ENCODE measurements around the gene PCDH8.

The PCDH8 gene

GRCh38 chr13:52848455-52849195, at the start of gene PCDH8:
PCDH8 (minus strand) TSS chr13:52848640; CDS start chr13:52848436, 204 bp downstream.
- Histone ChIP-seq H3K27ac (no peak within 1 kb of the TSS), H3K4me3 (peak within 1 kb of the TSS; percentile 20)
- no peak for DNase-seq (ENCODE audit: low spot score)
- no peak for TF ChIP-seq CTCF (IDR thresholded peaks at IDR 0.05)

GRCh38 chr13:52896827-52897659, 48.6 kb upstream of the PCDH8 start:
- DNase-seq (ENCODE audit: low spot score): no peak
- no peak overlapping the region for H3K27ac ChIP-seq
- no peak for TF ChIP-seq CTCF (IDR thresholded peaks at IDR 0.05)
- no peak overlapping the region for H3K4me3 ChIP-seq

GRCh38 chr13:52894413-52894812, 46.0 kb upstream of the PCDH8 start:
- TF ChIP-seq CTCF (IDR thresholded peaks at IDR 0.05): no peak
- no peak for DNase-seq (ENCODE audit: low spot score)
- Histone ChIP-seq H3K27ac (no peak overlapping the region), H3K4me3 (no peak overlapping the region)

GRCh38 chr13:52892925-52893324, 44.5 kb upstream of the PCDH8 start:
- no peak overlapping the region for H3K27ac ChIP-seq
- DNase-seq (ENCODE audit: low spot score): no peak
- TF ChIP-seq CTCF (IDR thresholded peaks at IDR 0.05): no peak
- H3K4me3 ChIP-seq: no peak overlapping the region

GRCh38 chr13:52891706-52892105, 43.3 kb upstream of the PCDH8 start:
- H3K27ac ChIP-seq: no peak overlapping the region
- DNase-seq (ENCODE audit: low spot score): no peak
- no peak overlapping the region for H3K4me3 ChIP-seq
- no peak for TF ChIP-seq CTCF (IDR thresholded peaks at IDR 0.05)

- no peak for DNase-seq (ENCODE audit: low spot score)
- no peak for TF ChIP-seq CTCF (IDR thresholded peaks at IDR 0.05)
- no peak overlapping the region for H3K4me3 ChIP-seq
- H3K27ac ChIP-seq: no peak overlapping the region
Measured at GRCh38 chr13:52887165-52887564, 38.7 kb upstream of the PCDH8 start.
